NB4 (cell line): Measurements from ENCODE around the gene UFD1.

Source experiments
- POLR2A ChIP-seq: IDR thresholded peaks from 2 replicates; pipeline ENCODE4 v1.6.1; 2011; ENCODE audit warnings: mild to moderate bottlenecking; ENCODE audit not compliant: insufficient read length; ENCODE audit errors: extremely low read depth
- TF ChIP-seq, protein P1 (sequence below): IDR thresholded peaks from one replicate; pipeline ENCODE4 v1.5.1; 2012; ENCODE audit warnings: low read depth, low read length
- TF ChIP-seq, protein P2 (sequence below): IDR thresholded peaks from 2 replicates; pipeline ENCODE4 v1.6.1; 2011; ENCODE audit warnings: low read depth, low read length

DNA sequence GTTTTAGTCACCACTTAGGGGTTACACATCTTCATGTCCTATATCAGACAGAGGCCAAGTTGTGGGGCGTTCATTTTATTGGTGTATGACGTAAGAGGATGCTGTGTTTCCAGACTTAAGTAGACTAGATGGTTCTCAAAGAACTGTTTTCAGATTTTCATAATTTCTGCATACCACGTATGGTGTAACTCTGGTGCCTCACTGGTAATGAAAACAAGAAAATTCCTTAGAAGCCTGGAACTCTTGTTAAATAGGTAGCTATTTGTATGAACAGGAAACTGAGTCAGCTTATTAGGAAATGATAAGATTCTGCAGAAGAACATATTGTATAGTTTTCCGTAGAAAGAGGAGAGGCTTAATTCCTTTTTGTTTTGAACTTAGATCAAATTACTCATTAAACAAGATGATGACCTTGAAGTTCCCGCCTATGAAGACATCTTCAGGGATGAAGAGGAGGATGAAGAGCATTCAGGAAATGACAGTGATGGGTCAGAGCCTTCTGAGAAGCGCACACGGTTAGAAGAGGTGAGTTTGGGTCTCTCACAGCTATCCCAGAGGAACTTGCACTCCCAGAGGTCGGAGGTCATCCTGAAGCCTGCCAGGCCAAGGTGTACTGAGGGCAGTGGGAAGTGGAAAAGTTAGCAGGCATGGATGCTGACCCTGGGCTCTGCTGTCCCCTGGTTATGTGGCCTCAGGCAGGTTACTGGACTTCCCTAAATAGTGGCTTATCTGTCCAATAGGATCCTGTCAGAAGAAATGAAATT, 4.7 kb upstream of the UFD1 start:
- TF ChIP-seq, protein P1, sequence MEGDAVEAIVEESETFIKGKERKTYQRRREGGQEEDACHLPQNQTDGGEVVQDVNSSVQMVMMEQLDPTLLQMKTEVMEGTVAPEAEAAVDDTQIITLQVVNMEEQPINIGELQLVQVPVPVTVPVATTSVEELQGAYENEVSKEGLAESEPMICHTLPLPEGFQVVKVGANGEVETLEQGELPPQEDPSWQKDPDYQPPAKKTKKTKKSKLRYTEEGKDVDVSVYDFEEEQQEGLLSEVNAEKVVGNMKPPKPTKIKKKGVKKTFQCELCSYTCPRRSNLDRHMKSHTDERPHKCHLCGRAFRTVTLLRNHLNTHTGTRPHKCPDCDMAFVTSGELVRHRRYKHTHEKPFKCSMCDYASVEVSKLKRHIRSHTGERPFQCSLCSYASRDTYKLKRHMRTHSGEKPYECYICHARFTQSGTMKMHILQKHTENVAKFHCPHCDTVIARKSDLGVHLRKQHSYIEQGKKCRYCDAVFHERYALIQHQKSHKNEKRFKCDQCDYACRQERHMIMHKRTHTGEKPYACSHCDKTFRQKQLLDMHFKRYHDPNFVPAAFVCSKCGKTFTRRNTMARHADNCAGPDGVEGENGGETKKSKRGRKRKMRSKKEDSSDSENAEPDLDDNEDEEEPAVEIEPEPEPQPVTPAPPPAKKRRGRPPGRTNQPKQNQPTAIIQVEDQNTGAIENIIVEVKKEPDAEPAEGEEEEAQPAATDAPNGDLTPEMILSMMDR: no peak
- no peak for TF ChIP-seq POLR2A
- TF ChIP-seq, protein P2, sequence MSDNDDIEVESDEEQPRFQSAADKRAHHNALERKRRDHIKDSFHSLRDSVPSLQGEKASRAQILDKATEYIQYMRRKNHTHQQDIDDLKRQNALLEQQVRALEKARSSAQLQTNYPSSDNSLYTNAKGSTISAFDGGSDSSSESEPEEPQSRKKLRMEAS: no peak
